K562 (cell line): ENCODE data around the gene TLL1.

ENCODE experiments used
- CTCF ChIP-seq, 3 experiments: IDR thresholded peaks in 2 of 3; conservative IDR thresholded peaks in 1 of 3; 2 replicates each; pipeline ENCODE4 v1.5.1; 2011 to 2012; ENCODE audit warnings: low read length in 3 of 3, mild to moderate bottlenecking in 3 of 3, control low read depth in 2 of 3, improper control_type of control experiment in 1 of 3, inconsistent platforms in 1 of 3, low read depth in 1 of 3, mixed read lengths in 1 of 3, moderate library complexity in 1 of 3; ENCODE audit not compliant: insufficient read depth in 2 of 3
- MAFK ChIP-seq: IDR thresholded peaks from 2 replicates; pipeline ENCODE4 v1.6.1; 2011; ENCODE audit warnings: low read length, improper control_type of control experiment
- MCM2 ChIP-seq: fragments of 450-650 bp; IDR thresholded peaks from 2 replicates; pipeline ENCODE4 v1.6.1; 2017; ENCODE audit warnings: low read depth, mild to moderate bottlenecking
- PTBP1 ChIP-seq: fragments of 200-400 bp; formaldehyde crosslinking; IDR thresholded peaks from 2 replicates; pipeline ENCODE4 v1.6.1; 2017; ENCODE audit warnings: low read depth, low read length

GRCh38 chr4:165991325-165992180, 118.5 kb downstream of the TLL1 start:
- TF ChIP-seq MCM2: no peak
- TF ChIP-seq CTCF (IDR thresholded peaks at IDR 0.05 in 2 of 3, conservative IDR thresholded peaks at IDR 0.05 in 1 of 3; ENCODE audit: insufficient read depth in 2 of 3, low read depth in 1 of 3, low read length in 3 of 3): no peak
- TF ChIP-seq PTBP1: no peak
- no peak for TF ChIP-seq MAFK
